SK-N-MC (cell line): ENCODE data around the gene MYOC.

Experiments
- DNase-seq: peaks from one replicate; pipeline ENCODE4 v3.0.0-alpha.2; 2011; ENCODE audit warnings: low read depth, low spot score
- H3K27ac ChIP-seq: fragments of 200-600 bp; sonication (generic); 2 replicates; pipeline ENCODE4 v1.5.1; 2016; ENCODE audit warnings: mixed run types
- H3K36me3 ChIP-seq: fragments of 200-600 bp; sonication (generic); 2 replicates; pipeline ENCODE4 v1.6.1; 2017; ENCODE audit warnings: antibody characterized with exemption, low read length, mixed read lengths; ENCODE audit not compliant: insufficient read depth
- H3K4me3 ChIP-seq: fragments of 200-600 bp; sonication (generic); 2 replicates; pipeline ENCODE4 v1.5.1; 2016
- H3K9ac ChIP-seq: fragments of 200-600 bp; sonication (generic); 2 replicates; pipeline ENCODE4 v1.8.0; 2017; ENCODE audit warnings: mixed run types, mixed read lengths; ENCODE audit not compliant: insufficient read length
- H3K9me3 ChIP-seq: fragments of 200-600 bp; sonication (generic); 2 replicates; pipeline ENCODE4 v1.6.1; 2017; ENCODE audit warnings: low read depth, mild to moderate bottlenecking, antibody characterized with exemption, low read length, moderate library complexity, mixed read lengths
- EZH2 ChIP-seq: fragments of 200-600 bp; sonication (generic); IDR thresholded peaks from one replicate; pipeline ENCODE4 v1.6.1; 2017; ENCODE audit warnings: antibody characterized with exemption
- FOXP2 ChIP-seq: optimal IDR thresholded peaks from 2 replicates; pipeline ENCODE3; 2011; ENCODE audit warnings: mild to moderate bottlenecking, moderate library complexity; ENCODE audit not compliant: insufficient read depth; ENCODE audit errors: extremely low read length, control extremely low read depth
- POLR2AphosphoS5 ChIP-seq: IDR thresholded peaks from 2 replicates; pipeline ENCODE4 v1.6.1; 2012; ENCODE audit warnings: mild to moderate bottlenecking, low read depth, low read length, borderline replicate concordance

The MYOC gene

GRCh38 chr1:171585715-171586114 is 66.8 kb downstream of the MYOC start:
- H3K4me3 ChIP-seq, result no peak overlapping the region
- H3K36me3 ChIP-seq, result peaks cover 87% of the 10 kb centered on the region
- H3K27ac ChIP-seq, result no peak overlapping the region
- H3K9me3 ChIP-seq, result no peaks in the 10 kb centered on the region
- DNase-seq, result no peak
- TF ChIP-seq EZH2 (no peak), POLR2AphosphoS5 (no peak), FOXP2 (no peak)
- H3K9ac ChIP-seq, result no peak overlapping the region
